GM04504 (cell line): ENCODE results near the gene CSH2.
"Not testable (repeated sequence)": the region's sequence is repeated elsewhere in the genome, so short reads cannot be mapped to it uniquely, and the experiment has no call there.

ENCODE experiments used
- DNase-seq: peaks from one replicate; pipeline ENCODE4 v3.0.0-alpha.2; 2012; ENCODE audit warnings: low read depth

The CSH2 gene

DNA sequence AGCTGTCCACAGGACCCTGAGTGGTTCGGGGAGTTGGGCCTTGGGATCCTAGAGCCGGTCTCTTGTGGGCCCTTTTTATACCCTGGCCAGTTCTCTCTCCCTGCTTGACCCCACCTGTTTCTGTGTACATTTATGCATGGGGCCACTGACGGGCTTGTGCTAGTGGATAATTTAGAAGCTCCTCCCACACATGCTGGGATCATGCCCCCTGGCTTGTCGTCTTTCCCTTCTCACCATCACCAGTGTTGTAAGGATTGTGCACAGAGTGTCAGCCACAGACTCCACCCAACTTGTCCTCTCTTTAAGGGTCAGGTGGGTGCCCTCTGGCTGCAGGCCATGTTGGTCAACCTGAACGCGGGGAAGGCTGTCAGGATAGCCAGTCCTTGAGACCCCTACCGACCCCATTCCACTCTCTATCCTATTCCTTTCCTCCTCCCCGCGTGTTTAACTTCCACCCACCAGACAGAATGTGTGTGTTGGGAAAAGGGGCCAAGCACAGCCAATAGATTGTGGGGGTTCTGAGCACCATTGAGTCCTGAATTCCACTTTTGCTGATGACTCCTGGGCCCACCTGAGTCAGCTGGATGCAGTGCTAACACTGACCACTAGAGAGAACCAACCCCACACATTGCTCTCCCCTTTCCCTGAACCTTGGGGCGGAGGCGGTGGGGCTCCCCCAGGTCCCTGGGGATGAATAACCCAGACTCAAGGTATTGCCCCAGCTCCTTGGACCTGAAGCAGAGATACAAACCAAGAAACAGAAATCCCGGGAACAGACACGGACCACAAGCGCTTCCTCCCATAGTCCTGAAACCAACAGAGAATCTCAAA, 23.3 kb upstream of the CSH2 start, which contains the start of gene CSH1:
TSS of gene CSH1 (minus strand) at position 51 of the 831 bp plus-strand sequence. CDS start 63 bp downstream, outside the sequence.
- not testable (repeated sequence) for DNase-seq

DNA sequence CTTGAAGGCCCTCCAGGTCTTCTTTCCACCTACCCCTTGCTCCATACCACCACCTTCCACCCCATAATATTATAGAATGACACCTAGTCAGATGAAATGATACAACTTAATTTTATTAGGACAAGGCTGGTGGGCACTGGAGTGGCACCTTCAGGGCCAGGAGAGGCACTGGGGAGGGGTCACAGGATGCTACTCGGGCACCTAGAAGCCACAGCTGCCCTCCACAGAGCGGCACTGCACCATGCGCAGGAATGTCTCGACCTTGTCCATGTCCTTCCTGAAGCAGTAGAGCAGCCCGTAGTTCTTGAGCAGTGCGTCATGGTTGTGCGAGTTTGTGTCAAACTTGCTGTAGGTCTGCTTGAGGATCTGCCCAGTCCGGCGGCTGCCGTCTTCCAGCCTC, 21.3 kb upstream of the CSH2 start:
- not testable (repeated sequence) for DNase-seq

DNA sequence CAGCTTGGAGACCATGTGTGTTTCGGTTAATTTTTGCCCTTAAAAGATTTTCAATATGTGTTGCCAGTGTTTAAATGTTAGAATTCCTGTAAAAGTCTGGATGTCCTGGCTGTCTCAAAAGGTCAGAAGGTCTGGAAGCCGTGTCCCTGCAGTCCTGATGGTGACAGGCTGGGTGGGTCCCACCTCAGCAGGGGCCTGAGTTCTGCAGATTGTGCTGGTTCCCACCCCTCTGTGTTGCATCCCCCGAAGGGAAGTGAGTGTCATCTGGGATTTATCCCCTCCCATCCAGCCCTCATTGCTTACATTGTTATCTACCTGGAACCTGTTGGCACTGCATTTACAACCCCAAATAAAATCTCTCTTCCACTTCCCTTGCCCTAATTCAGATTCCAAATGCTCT, 20.5 kb upstream of the CSH2 start:
- DNase-seq = not testable (repeated sequence)

DNA sequence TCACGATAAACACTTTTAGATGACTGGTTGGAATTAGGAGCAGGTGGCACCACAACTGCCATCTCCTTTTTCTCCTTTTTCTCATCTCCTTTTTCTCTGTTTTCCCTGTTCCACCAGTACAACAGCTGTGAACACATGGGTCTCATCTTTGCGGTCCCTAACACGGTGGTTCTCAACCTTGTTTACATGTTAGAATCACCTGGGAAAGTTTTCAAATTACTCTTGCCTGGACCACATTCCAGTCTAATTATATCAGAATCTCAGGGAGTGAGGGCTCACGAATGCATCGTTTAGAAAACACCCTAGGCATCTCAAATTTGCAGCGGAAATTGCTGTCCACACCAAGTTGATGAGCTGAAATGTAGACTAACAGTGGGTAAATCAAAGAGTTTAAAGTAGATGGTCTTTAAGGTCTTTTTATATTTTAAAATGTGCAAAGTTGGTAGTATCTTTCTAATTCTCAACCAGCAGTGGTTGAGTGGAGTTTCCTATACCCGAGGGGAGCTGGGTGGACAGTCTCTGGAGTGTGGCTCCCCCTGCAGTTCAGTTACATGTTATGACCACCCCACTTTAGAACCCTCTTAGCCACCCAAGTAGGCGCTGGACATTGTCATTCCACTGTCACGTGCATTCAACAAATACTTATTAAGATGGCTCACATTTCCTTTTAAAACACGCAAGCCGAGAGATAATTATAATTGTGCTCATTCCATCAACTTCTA, 19.0 kb upstream of the CSH2 start:
- not testable (repeated sequence) for DNase-seq

DNA sequence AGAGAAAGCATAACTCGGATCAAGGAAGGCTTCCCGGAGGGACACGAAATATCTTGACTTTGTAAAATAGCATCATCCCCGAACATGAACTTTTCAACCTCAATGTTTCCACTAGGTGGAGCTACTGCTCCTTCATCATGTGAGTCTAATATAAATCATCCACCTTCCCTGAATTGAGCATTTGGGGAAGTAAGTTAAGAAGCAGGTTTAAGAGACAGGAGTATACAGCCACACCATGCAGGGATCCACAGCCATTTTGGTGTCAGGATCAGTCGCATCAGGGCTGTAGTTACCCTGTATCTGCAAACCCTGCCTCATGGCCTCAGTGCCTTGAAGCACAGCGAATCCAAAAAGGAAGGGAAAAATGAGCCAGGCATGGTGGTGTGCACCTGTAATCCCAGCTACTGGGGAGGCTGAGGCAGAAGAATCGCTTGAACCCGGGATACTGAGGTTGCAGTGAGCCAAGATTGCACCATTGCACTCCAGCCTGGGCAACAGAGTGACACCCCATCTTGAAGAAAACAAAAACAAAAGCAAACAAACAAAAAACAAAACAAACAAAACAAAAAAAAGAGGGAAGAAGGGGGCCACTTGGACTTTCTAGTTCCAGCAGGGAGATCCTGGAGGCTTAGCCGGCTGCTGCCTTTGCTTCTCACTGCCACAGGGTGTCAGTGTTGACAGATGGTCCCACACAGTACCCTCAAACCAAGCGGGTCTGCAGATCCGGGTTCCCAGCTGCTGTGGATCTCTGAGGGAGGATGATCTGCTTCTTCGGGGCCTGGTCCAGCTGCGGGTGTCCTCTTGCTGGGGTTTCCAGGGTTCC, 15.8 kb upstream of the CSH2 start:
- DNase-seq = not testable (repeated sequence)

DNA sequence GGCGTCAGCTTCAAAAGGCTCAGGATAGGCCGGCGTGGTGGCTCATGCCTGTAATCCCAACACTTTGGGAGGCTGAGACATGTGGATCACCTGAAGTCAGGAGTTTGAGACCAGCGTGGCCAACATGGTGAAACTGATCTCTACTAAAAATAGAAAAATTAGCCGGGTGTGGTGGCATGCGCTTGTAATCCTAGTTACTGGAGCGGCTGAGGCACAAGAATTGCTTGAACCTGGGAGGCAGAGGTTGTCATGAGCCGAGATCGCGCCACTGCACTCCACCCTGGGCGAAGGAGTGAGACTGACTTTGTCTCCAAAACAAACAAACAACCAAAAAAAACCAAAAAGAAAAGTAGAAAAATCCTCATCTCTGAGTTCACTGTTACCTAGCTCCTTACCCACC, 11.6 kb upstream of the CSH2 start:
- DNase-seq = not testable (repeated sequence)

DNA sequence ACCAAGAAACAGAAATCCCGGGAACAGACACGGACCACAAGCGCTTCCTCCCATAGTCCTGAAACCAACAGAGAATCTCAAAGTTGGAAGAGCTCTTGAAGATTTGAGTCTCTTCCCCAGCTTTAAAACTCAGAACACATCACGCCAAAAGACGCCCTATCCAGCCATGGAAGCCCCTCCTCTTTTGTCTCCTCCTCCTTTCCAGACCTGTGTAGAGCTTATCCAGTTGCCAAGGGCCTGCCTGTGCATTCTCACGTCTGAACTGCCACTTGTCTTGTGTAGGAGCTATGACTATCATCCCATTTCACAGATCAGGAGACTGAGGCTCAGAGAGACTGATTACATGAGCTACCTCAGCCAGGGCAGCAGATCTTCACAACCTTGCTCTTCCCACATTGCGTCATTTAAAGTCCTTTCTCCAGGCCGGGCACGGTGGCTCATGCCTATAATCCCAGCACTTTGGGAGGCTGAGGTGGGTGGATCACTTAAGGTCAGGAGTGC, 9.2 kb upstream of the CSH2 start:
- not testable (repeated sequence) for DNase-seq

DNA sequence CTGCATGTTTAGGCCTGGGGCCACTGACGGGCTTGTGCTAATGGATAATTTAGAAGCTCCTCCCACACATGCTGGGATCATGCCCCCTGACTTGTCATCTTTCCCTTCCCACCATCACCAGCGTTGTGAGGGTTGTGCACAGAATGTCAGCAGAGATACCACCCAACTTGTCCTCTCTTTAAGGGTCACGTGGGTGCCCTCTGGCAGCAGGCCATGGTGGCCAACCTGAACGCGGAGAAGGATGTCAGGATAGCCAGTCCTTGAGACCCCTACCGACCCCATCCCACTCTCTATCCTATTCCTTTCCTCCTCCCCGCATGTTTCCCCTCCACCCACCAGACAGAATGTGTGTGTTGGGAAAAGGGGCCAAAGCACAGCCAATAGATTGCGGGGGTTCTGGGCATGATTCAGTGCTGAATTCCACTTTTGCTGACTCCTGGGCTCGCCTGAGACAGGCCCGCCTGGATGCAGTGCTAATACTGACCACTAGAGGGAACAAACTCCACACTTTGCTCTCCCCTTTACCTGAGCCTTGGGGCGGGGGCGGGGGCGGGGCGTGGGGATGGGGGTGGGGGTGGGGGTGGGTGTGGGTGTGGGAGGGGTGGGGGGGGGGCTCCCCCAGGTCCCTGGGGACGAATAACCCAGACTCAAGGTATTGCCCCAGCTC, 8.6 kb upstream of the CSH2 start, which contains the start of gene GH2:
TSS of gene GH2 (minus strand) at position 10 of the 667 bp plus-strand sequence. CDS start 143 bp downstream, outside the sequence.
- no peak for DNase-seq

DNA sequence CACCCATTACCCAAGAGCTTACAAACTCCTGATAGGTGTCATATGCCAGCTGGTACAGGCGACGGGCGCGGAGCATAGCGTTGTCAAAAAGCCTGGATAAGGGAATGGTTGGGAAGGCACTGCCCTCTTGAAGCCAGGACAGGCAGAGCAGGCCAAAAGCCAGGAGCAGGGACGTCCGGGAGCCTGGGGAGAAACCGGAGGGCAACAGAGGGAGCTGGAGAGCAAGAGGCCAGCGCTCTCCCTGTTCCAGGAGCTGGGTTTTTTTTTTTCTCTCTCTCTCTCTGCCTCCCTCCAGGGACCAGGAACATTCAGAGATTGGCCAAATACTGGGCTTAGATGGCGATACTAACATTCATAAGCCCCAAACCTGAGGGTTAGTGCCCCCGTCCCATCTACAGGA, 7.9 kb upstream of the CSH2 start:
- not testable (repeated sequence) for DNase-seq

DNA sequence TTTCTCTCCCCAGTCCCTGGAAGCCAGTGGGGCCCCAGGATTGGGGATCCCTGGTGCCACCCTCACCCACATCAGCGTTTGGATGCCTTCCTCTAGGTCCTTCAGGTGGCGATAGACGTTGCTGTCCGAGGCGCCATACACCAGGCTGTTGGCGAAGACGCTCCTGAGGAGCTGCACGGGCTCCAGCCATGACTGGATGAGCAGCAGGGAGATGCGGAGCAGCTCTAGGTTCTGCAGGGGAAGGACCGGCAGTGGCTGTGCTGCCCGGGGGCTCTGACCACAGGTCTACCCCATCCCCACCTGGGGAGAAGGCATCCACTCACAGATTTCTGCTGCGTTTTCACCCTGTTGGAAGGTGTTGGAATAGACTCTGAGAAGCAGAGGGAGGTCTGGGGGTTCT, 7.2 kb upstream of the CSH2 start:
- no peak for DNase-seq

DNA sequence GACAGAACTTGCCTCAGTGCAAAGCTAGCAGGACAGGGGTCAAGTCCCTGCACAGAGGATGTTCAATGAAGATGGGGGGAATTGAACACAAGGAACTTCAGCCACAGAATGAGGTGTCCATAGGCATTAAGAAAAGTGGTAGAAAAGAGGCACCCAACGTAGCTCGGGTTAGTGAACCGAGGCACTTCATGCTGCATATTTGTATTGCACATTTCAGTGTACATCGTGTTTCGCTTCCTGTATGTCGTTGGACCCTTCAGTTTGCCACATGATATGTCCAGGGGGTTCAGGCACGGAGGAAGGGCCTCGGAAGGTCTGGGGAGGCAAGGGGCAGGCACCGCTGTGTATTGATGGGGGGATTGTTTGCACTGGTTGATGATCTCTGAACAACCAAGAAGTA, 4.9 kb upstream of the CSH2 start:
- not testable (repeated sequence) for DNase-seq

DNA sequence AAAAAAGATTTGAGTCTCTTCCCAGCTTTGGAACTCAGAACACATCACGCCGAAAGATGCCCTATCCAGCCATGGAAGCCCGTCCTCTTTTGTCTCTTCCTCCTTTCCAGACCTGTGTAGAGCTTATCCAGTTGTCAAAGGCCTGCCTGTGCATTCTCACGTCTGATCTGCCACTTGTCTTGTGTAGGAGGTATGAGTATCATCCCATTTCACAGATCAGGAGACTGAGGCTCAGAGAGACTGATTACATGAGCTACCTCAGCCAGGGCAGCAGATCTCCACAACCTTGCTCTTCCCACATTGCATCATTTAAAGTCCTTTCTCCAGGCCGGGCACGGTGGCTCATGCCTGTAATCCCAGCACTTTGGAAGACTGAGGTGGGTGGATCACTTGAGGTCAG, 1.2 kb upstream of the CSH2 start:
- not testable (repeated sequence) for DNase-seq

DNA sequence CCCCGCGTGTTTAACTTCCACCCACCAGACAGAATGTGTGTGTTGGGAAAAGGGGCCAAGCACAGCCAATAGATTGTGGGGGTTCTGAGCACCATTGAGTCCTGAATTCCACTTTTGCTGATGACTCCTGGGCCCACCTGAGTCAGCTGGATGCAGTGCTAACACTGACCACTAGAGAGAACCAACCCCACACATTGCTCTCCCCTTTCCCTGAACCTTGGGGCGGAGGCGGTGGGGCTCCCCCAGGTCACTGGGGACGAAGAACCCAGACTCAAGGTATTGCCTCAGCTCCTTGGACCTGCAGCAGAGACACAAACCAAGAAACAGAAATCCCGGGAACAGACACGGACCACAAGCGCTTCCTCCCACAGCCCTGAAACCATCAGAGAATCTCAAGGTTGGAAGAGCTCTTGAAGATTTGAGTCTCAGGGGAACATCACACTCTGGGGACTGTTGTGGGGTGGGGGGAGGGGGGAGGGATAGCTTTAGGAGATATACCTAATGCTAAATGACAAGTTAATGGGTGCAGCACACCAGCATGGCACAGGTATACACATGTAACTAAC, 667 bp upstream of the CSH2 start:
- DNase-seq = not testable (repeated sequence)

DNA sequence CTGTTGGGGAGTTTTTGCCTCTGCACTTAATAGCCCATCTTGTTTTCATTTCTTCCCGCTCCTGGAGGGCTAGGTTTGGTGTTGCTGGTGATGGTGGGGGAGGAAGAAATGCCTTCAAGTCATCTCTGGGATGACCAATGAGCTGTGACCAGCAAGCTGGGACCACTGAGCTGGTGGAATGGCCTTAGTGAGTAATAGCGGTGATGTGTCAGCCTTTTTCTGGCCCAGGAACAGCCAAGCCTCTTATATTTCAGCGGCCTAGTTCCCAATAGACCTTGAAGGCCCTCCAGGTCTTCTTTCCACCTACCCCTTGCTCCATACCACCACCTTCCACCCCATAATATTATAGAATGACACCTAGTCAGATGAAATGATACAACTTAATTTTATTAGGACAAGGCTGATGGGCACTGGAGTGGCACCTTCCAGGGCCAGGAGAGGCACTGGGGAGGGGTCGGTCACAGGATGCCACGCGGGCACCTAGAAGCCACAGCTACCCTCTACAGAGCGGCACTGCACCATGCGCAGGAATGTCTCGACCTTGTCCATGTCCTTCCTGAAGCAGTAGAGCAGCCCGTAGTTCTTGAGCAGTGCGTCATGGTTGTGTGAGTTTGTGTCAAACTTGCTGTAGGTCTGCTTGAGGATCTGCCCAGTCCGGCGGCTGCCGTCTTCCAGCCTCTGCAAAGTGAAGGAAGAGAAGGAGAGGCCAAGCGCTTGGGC, 1.7 kb downstream of the CSH2 start:
- DNase-seq = not testable (repeated sequence)

DNA sequence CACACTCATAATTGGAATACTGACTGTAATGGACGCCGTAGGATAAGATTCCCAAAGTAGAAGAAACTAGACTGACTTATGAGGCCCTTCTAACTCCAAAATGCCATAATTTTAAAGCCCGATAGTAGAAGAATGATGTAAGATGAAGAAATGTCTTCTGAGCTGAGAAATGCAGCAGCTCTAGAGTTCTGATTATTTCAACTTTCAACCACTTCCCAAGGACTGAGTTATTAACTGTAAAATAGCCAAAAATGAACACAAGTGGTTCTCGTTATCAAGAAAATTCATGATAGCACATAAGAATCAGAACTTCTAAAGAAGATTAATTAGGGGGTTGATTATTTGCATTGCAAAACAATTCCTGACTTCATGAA, 3.2 kb downstream of the CSH2 start:
- DNase-seq = not testable (repeated sequence)

DNA sequence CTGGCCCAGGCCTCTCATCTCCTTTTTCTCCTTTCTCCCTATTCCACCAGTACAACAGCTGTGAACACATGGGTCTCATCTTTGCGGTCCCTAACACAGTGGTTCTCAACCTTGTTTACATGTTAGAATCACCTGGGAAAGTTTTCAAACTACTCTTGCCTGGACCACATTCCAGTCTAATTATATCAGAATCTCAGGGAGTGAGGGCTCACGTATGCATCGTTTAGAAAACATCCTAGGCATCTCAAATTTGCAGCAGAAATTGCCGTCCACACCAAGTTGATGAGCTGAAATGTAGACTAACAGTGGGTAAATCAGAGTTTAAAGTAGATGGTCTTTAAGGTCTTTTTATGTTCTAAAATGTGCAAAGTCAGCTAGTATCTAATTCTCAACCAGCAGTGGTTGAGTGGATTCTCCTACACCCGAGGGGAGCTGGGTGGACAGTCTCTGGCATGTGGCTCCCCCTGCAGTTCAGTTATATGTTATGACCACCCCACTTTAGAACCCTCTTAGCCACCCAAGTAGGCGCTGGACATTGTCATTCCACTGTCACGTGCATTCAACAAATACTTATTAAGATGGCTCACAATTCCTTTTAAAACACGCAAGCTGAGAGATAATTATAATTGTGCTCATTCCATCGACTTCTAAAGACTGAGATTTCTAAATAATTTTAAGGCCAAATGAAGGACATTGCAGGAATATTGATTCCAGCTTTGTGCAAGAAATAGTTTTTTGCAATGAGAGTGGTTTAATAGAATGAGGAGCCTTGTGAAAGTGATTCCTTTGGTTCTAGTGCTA, 3.8 kb downstream of the CSH2 start:
- DNase-seq = not testable (repeated sequence)

DNA sequence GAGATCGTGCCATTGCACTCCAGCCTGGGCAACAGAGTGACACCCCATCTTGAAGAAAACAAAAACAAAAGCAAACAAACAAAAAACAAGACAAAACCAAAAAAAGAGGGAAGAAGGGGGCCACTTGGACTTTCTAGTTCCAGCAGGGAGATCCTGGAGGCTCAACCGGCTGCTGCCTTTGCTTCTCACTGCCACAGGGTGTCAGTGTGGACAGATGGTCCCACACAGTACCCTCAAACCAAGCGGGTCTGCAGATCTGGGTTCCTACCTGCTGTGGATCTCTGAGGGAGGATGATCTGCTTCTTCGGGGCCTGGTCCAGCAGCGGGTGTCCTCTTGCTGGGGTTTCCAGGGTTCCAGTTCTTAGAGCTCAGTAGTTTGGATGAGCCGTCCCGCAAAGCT, 6.9 kb downstream of the CSH2 start:
- not testable (repeated sequence) for DNase-seq

DNA sequence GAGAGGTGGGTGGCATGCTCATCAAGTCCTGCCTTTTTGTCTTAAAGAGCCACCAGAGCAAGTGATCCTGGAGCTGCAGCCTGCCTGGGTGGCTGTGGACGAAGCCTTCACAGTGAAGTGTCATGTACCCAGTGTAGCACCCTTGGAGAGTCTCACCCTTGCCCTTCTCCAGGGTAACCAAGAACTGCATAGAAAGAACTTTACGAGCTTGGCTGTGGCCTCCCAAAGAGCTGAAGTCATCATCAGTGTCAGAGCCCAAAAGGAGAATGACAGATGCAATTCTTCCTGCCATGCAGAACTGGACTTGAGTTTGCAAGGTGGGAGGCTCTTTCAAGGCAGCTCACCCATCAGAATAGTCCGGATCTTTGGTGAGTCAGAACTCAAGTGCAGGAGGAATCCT, 14.2 kb downstream of the CSH2 start:
- DNase-seq = no peak

DNA sequence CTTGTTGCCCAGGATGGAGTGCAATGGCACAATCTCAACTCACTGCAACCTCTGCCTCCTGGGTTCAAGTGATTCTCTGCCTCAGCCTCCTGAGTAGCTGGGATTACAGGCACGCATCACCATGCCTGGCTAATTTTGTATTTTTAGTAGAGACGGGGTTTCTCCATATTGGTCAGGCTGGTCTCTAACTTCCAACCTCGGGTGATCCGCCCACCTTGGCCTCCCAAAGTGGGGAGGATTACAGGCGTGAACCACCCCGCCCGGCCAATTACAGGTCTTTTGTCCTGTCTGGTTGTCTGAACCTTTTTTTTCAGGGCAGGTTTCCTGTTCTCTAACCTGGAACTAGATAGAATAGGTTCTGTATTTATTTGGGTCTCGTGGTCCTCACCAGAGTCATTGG, 17.1 kb downstream of the CSH2 start:
- not testable (repeated sequence) for DNase-seq

DNA sequence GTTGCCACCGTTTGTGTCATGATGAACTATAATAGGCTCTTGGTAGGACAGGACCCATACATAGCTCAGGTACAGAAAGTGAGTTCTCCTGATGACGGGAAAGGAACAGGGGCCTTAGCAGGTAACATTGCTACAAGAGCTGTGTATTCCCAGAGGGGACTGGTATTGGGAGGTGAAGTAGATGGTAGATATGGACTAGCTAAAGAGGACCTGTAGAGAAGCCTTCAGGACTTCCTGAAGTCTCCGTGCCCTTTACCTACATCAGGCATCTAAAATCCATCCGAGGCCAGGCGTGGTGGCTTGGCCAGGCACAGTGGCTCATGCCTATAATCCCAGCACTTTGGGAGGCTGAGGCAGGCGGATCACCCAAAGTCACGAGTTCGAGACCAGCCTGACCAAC, 18.3 kb downstream of the CSH2 start:
- no peak for DNase-seq
